HFF-Myc (cell line): Measurements from ENCODE around the gene BDH1.

Experiments used
- DNase-seq: peaks from one replicate; pipeline ENCODE4 v3.0.0-alpha.2; 2011; ENCODE audit warnings: low read depth; ENCODE audit errors: extremely low read depth
- H3K4me3 ChIP-seq: replicated peaks from 2 replicates; pipeline ENCODE4 v1.5.1; 2011; ENCODE audit warnings: low read depth, mild to moderate bottlenecking, control low read depth, low read length
- TF ChIP-seq, protein P1 (sequence below): IDR thresholded peaks from 2 replicates; pipeline ENCODE4 v1.5.1; 2012; ENCODE audit warnings: mild to moderate bottlenecking, low read depth, low read length, control low read depth; ENCODE audit errors: missing control alignments

BDH1 gene

DNA sequence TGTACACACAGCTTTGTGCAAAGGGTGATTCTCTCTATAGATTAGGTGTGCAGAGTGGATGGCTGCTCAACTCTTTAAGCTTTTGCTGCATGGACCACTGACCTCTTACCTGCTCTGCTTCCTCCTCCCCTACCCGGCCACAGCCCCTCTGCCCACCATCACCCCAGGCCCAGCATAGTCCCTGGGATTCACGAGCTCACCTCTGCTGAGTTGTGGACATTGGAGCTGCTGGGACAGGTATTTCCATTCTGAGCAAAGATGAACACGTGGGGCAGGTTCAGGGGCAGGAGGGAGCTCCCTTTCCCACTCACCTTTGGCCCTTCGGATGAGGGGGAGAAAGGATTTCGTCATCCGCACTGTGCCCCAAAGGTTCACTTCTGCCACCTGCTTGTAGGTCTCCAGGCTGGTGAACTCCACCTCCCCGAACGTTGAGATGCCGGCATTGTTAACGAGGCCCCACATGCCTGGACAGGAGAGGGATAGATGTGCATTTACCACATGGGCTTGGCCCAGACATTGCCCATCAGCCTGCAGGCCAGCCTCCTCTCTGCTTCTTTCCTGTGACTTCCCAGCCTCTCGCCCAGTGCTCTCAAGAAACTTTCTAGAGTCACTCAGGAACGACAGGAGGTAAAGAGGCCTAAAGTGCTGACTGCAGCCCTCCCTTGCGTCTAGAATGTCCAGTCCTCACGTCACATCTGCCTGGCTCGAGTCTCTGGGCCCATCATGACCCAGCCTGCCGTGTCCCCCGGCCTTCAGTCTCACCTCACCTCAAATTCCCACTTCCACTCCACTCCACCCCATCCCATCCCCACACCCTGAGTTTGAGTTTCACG is 41.6 kb downstream of the BDH1 start:
- DNase-seq: no peak
- H3K4me3 ChIP-seq: no peak overlapping the region

DNA sequence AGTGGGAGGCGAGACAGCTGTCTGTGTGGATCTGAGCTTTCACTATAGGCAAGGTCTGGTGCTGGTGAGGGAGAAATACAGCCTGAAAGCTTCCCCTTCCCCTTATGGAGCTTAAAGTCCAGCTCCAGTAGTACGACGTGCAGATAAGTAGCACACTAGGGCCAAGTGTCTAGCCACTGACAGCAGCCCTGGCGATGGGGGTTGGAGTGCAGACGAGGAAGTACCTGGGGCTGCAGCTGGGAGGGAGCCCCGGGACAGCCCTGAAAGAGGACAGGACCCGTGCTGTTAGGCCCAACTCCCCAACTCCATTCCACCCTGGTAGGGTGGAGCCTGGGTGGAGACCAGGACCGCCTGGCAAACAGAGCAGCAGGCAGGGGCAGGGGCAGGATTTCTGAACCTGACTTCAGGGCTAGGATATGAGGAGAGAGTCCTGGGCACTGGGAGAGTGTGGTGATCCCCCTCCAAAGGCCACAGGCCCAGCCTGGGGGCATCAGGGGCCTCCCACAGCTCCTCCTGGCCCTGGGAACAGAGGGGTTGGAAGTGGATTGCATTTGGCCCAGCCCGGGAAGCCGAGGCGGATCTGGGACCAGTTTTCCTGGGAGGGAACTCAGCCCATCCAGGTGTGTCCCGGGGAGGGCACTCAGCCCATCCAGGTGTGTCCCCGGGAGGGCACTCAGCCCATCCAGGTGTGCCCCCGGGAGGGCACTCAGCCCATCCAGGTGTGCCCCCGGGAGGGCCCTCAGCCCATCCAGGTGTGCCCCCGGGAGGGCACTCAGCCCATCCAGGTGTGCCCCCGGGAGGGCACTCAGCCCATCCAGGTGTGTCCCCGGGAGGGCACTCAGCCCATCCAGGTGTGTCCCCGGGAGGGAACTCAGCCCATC is 42.8 kb downstream of the BDH1 start:
- no peak overlapping the region for H3K4me3 ChIP-seq
- no peak for DNase-seq
- TF ChIP-seq, protein P1, sequence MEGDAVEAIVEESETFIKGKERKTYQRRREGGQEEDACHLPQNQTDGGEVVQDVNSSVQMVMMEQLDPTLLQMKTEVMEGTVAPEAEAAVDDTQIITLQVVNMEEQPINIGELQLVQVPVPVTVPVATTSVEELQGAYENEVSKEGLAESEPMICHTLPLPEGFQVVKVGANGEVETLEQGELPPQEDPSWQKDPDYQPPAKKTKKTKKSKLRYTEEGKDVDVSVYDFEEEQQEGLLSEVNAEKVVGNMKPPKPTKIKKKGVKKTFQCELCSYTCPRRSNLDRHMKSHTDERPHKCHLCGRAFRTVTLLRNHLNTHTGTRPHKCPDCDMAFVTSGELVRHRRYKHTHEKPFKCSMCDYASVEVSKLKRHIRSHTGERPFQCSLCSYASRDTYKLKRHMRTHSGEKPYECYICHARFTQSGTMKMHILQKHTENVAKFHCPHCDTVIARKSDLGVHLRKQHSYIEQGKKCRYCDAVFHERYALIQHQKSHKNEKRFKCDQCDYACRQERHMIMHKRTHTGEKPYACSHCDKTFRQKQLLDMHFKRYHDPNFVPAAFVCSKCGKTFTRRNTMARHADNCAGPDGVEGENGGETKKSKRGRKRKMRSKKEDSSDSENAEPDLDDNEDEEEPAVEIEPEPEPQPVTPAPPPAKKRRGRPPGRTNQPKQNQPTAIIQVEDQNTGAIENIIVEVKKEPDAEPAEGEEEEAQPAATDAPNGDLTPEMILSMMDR: no peak

More for the DNA sequence above, 41.6 kb downstream of the BDH1 start:
- TF ChIP-seq, protein P1: no peak

DNA sequence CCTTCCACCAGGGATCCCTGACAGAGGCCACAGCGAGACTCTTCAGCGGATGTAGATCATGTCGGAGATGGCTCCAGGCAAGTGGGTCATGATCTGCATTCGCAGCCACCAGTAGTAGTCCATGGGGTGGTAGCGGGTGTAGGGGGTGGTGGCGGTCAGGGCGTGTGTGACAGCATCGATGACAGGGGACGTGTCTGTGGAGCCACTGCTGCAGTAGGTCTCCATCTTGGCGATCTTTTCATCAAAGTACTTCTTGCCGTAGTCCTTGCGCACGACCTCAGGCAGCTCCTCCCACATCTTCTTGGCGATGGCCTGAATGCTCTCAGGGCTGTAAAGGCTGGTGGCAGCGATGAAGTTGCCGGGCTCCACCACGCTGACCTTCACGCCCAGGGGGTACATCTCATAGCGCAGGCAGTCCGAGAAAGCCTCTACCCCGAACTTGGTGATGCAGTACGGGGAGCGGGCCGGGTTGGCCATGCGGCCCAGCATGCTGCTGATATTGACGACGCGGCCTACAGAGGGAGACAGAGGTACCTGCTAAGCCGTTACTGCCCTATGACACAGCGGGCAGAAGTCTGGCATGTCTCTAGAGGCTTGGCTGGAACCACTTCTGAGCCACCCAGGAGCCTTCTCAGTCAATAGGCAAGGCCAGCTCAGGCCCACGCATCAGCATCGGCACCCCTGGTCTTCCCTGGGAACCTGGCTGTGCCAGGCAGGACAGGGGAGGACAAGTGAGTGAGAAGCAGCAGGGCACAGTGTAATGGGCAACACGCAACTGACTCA is 43.7 kb downstream of the BDH1 start:
- H3K4me3 ChIP-seq: no peak overlapping the region
- DNase-seq: no peak
- TF ChIP-seq, protein P1: no peak

DNA sequence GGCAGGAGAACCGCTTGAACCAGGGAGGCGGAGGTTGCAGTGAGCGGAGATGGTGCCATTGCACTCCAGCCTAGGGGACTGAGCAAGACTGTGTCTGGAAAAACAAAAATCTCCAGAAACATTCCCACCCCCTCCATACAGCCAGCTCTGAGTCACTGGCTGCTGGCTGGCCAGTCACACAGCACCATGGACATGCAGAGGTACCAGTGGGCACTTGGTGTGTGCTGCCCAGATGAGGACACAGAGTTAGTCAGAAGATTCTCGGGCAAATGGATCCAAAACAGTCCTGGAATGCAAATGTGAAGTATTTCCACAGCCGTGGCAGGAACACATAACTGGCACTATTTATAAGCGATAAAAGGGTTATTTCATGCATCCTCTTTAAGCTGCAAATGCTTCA is 44.6 kb downstream of the BDH1 start:
- DNase-seq: no peak
- TF ChIP-seq, protein P1: no peak
- no peak overlapping the region for H3K4me3 ChIP-seq

DNA sequence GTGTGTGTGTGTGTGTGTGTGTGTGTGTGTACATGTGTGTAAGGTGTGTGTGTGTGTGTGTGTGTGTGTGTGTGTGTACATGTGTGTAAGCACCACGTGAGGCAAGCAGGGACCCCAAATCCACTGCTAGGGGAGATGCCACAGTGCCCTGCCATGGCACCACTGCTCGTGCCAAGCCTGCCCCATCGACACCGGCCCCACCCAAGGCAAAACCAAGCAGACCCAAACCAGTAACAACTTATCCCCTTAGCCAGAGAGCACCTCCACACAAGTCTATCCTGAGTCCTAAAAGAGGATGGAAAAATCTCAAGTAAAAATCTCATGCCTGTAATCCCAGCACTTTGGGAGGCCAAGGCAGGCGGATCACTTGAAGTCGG is 45.1 kb downstream of the BDH1 start:
- DNase-seq: no peak
- H3K4me3 ChIP-seq: no peak overlapping the region
- TF ChIP-seq, protein P1: no peak
